ENCODE measurements around the gene GUCD1. TPM values are rescaled to one million over a fixed set of nuclear protein-coding genes. Genes with fewer than 3 reads are reported as not detected.

Gene GUCD1
- total and polyA plus RNA-seq, 10 of the 15 experiments (the other 5 are each of a cell fraction or from before 2014, with no cell fraction given) = 56.0 to 177 (median 88.2) TPM

- no peak for TF ChIP-seq PBX3 (IDR thresholded peaks at IDR 0.05; ENCODE audit: insufficient replicate concordance, low read depth, low read length)
Observed at GRCh38 chr22:24495365-24495675, 59.6 kb downstream of the GUCD1 start (continued).

- Histone ChIP-seq H3K9ac (ENCODE audit: control insufficient read depth, insufficient read depth, low read length) (no peak within 1 kb of the TSS), H3K4me1 (ENCODE audit: control insufficient read depth, insufficient read depth, low read length) (no peaks in the 10 kb centered on the region), H3K4me2 (ENCODE audit: control insufficient read depth, insufficient read depth) (no peak within 1 kb of the TSS), H4K20me1 (ENCODE audit: control insufficient read depth, insufficient read depth) (no peaks in the 10 kb centered on the region), H2AFZ (ENCODE audit: control insufficient read depth, low read depth, low read length) (no peak within 1 kb of the TSS), H3K4me3 (no peak within 1 kb of the TSS), H3K9me3 (replicated peaks; ENCODE audit: control insufficient read depth, insufficient read depth, low read length) (no peaks in the 10 kb centered on the region), H3K79me2 (ENCODE audit: control insufficient read depth, insufficient read depth, low read length) (no peaks in the 10 kb centered on the region), H3K27ac (ENCODE audit: control insufficient read depth, insufficient read depth) (no peak within 1 kb of the TSS), H3K27me3 (replicated peaks in 1 of 2; ENCODE audit: control insufficient read depth in 2 of 2, insufficient read depth in 2 of 2, low read length in 1 of 2) (no peaks in the 10 kb centered on the region), H3K36me3 (ENCODE audit: control insufficient read depth in 2 of 2, insufficient read depth in 2 of 2, low read length in 1 of 2) (no peaks in the 10 kb centered on the region)
- ChIA-PET RAD21 (ENCODE audit: unreplicated experiment) (no interaction called here), SMC1A (ENCODE audit: uncharacterized antibody, unreplicated experiment) (no interaction called here), CTCF (no interaction called here), POLR2A (no interaction called here)
- no peak for FAIRE-seq
- DNase-seq (ENCODE audit: low read depth, low spot score) = no peak
- in situ Hi-C loops (cut with MboI) = no loop called here
- intact Hi-C loops (cut with micrococcal nuclease; ENCODE audit: unreplicated experiment) = no loop called here
- no peak for ATAC-seq
- BruUV-seq (replicated peaks) = no TSS peak
- WGBS (ENCODE audit: insufficient coverage, insufficient replicate concordance, low lambda C conversion rate, missing lambda C conversion rate) = 73% methylated on average over 70 of the region's 76 CpGs
- TF ChIP-seq HDAC2 (IDR thresholded peaks at IDR 0.05) = no peak
- TF ChIP-seq BRCA1 (IDR thresholded peaks at IDR 0.05; ENCODE audit: low read depth, low read length) = no peak
- TF ChIP-seq CBX5 (IDR thresholded peaks at IDR 0.05; ENCODE audit: low read depth) = no peak
- TF ChIP-seq CREM (IDR thresholded peaks at IDR 0.05; ENCODE audit: low read depth) = no peak
- no peak for TF ChIP-seq ETV6 (conservative IDR thresholded peaks at IDR 0.05 in 1 of 2, IDR thresholded peaks at IDR 0.05 in 1 of 2; ENCODE audit: borderline replicate concordance in 1 of 2, low read depth in 1 of 2)
- no peak for TF ChIP-seq FOXM1 (IDR thresholded peaks at IDR 0.05; ENCODE audit: low read depth, low read length)
- no peak for TF ChIP-seq JUNB (IDR thresholded peaks at IDR 0.05)
- TF ChIP-seq IKZF2 (IDR thresholded peaks at IDR 0.05) = no peak
- no peak for TF ChIP-seq ZBTB11 (CRISPR knock-in tag; IDR thresholded peaks at IDR 0.05)
- no peak for TF ChIP-seq ESRRA (IDR thresholded peaks at IDR 0.05; ENCODE audit: low read length)
- no peak for TF ChIP-seq EP300 (IDR thresholded peaks at IDR 0.05; ENCODE audit: borderline replicate concordance in 1 of 2, control insufficient read depth in 1 of 2, low read depth in 2 of 2, low read length in 2 of 2)
- no peak for TF ChIP-seq STAT1 (conservative IDR thresholded peaks at IDR 0.05)
- TF ChIP-seq NRF1 (conservative IDR thresholded peaks at IDR 0.05; ENCODE audit: low read depth, low read length) = no peak
- TF ChIP-seq RB1 (IDR thresholded peaks at IDR 0.05; ENCODE audit: borderline replicate concordance) = no peak
- TF ChIP-seq IRF5 (IDR thresholded peaks at IDR 0.05; ENCODE audit: borderline replicate concordance) = no peak
- TF ChIP-seq RELA (IDR thresholded peaks at IDR 0.05; ENCODE audit: borderline replicate concordance, partially characterized antibody) = no peak
Observed at GRCh38 chr22:24494528-24495364, 60.2 kb downstream of the GUCD1 start, which contains the start of gene UPB1. Gene UPB1, plus strand, starts transcription at chr22:24495332. Its CDS starts 72 bp downstream, at chr22:24495404.

Measured in GM12878 (cell line).